GM18498 (cell line): Measurements from ENCODE around the gene PLP1.
"Not testable (repeated sequence)": the region's sequence is repeated elsewhere in the genome, so short reads cannot be mapped to it uniquely, and the experiment has no call there.

Experiments
- ATAC-seq: cut with Tn5 transposase; IDR thresholded peaks from one replicate; pipeline ENCODE4 v1.9.1; 2021; ENCODE audit warnings: mild to moderate bottlenecking, moderate library complexity; ENCODE audit not compliant: unreplicated experiment

PLP1 gene

GRCh38 chrX:103776546-103776945 lies at the start of gene PLP1:
PLP1 (plus strand) TSS chrX:103776840; CDS start chrX:103776996, 156 bp downstream.
- ATAC-seq: no peak

GRCh38 chrX:103727115-103727514 lies 49.5 kb upstream of the PLP1 start:
- no peak for ATAC-seq

- ATAC-seq: no peak
Observed at GRCh38 chrX:103729015-103729414, 47.6 kb upstream of the PLP1 start.

GRCh38 chrX:103730147-103730795 lies 46.4 kb upstream of the PLP1 start:
- no peak for ATAC-seq

- no peak for ATAC-seq
Observed at GRCh38 chrX:103730796-103731493, 45.7 kb upstream of the PLP1 start.

GRCh38 chrX:103733017-103733416 lies 43.6 kb upstream of the PLP1 start:
- ATAC-seq: no peak

GRCh38 chrX:103734125-103734760 lies 42.4 kb upstream of the PLP1 start:
- ATAC-seq: no peak

- ATAC-seq: no peak
Observed at GRCh38 chrX:103737696-103738095, 38.9 kb upstream of the PLP1 start.

GRCh38 chrX:103739421-103739820 lies 37.2 kb upstream of the PLP1 start:
- ATAC-seq: no peak

GRCh38 chrX:103741879-103742278 lies 34.8 kb upstream of the PLP1 start:
- ATAC-seq: no peak

- no peak for ATAC-seq
Observed at GRCh38 chrX:103742339-103742738, 34.3 kb upstream of the PLP1 start.

GRCh38 chrX:103747163-103747562 lies 29.5 kb upstream of the PLP1 start:
- ATAC-seq: no peak

- ATAC-seq: no peak
Observed at GRCh38 chrX:103754401-103754800, 22.2 kb upstream of the PLP1 start.

- ATAC-seq: no peak
Observed at GRCh38 chrX:103756736-103757135, 19.9 kb upstream of the PLP1 start.

- no peak for ATAC-seq
Observed at GRCh38 chrX:103758555-103758954, 18.1 kb upstream of the PLP1 start.

GRCh38 chrX:103763541-103763940 lies 13.1 kb upstream of the PLP1 start:
- not testable (repeated sequence) for ATAC-seq

- not testable (repeated sequence) for ATAC-seq
Observed at GRCh38 chrX:103766813-103767555, 9.7 kb upstream of the PLP1 start.

GRCh38 chrX:103773445-103773844 lies 3.2 kb upstream of the PLP1 start:
- no peak for ATAC-seq

GRCh38 chrX:103774070-103774642 lies 2.5 kb upstream of the PLP1 start:
- ATAC-seq: no peak

- no peak for ATAC-seq
Observed at GRCh38 chrX:103779141-103779789, 2.6 kb downstream of the PLP1 start.
